A549 (cell line): ENCODE data around the gene PTPN1. TPM values are rescaled to one million over a fixed set of nuclear protein-coding genes. Genes with fewer than 3 reads are reported as not detected.

Experiments used
- ATAC-seq, 2 experiments: fragments of 200-7000 bp in 1 of 2; fragments of >200 bp in 1 of 2; cut with Nextera tagmentation in 1 of 2; cut with Tn5 transposase in 1 of 2; 3 replicates each; pipeline versions ENCODE4 v1.8.0 to v1.9.1; 2018 to 2020; ENCODE audit warnings: mild to moderate bottlenecking in 1 of 2, moderate library complexity in 1 of 2
- CTCF ChIA-PET: fragments of 300-600 bp; sonication (Branson Sonifier 250); formaldehyde crosslinking; extraction: SDS; loops from one replicate; lab custom pipeline; 2021; ENCODE audit warnings: antibody characterized with exemption, inconsistent platforms; lab: Yijun Ruan, JAX
- POLR2A ChIA-PET: fragments of 350-600 bp; formaldehyde crosslinking; extraction: SDS; loops from one replicate; lab custom pipeline; 2021; ENCODE audit warnings: antibody characterized with exemption, inconsistent platforms; lab: Yijun Ruan, JAX
- DNase-seq, 2 experiments: peaks; one replicate each; pipeline versions ENCODE4 v3.0.0 to v3.0.0-alpha.2; 2011 to 2016; ENCODE audit warnings: low read depth in 1 of 2, low spot score in 1 of 2
- FAIRE-seq: peaks from 2 replicates; lab custom pipeline; 2011; peaks lifted over from hg19 to GRCh38; lab: Jason Lieb, UNC
- H3K27ac ChIP-seq, 2 experiments: fragments of >200 bp; sonication (Bioruptor Twin); formaldehyde crosslinking; 3 replicates each; pipeline ENCODE4 v1.5.1; 2016 to 2017
- H3K4me1 ChIP-seq: fragments of >200 bp; sonication (Bioruptor Twin); formaldehyde crosslinking; 3 replicates; pipeline ENCODE4 v1.6.1; 2016
- H3K4me2 ChIP-seq: fragments of >200 bp; sonication (Bioruptor Twin); formaldehyde crosslinking; 3 replicates; pipeline ENCODE4 v1.6.1; 2016
- H3K4me3 ChIP-seq: fragments of >200 bp; sonication (Bioruptor Twin); formaldehyde crosslinking; 3 replicates; pipeline ENCODE4 v1.5.1; 2016
- H3K9me3 ChIP-seq: fragments of >200 bp; sonication (Bioruptor Twin); formaldehyde crosslinking; 3 replicates; pipeline ENCODE4 v1.6.1; 2016
- BHLHE40 ChIP-seq: IDR thresholded peaks from 2 replicates; pipeline ENCODE4 v1.6.1; 2012; ENCODE audit warnings: low read depth, low read length, inconsistent platforms
- CEBPB ChIP-seq, 2 experiments: fragments of >200 bp in 1 of 2; sonication (Bioruptor Twin) in 1 of 2; formaldehyde crosslinking in 1 of 2; IDR thresholded peaks; 2 replicates each; pipeline ENCODE4 v1.6.1; 2012 to 2016
- CHD2 ChIP-seq: fragments of 150-350 bp; IDR thresholded peaks from 2 replicates; pipeline ENCODE4 v1.6.1; 2014; ENCODE audit warnings: low read length; ENCODE audit not compliant: partially characterized antibody
- CHD4 ChIP-seq: fragments of 200-600 bp; sonication (generic); IDR thresholded peaks from 2 replicates; pipeline ENCODE4 v1.6.1; 2016; ENCODE audit warnings: antibody characterized with exemption, mild to moderate bottlenecking, borderline replicate concordance
- EHMT2 ChIP-seq: fragments of 200-600 bp; sonication (generic); IDR thresholded peaks from 2 replicates; pipeline ENCODE4 v1.6.1; 2016; ENCODE audit warnings: antibody characterized with exemption, low read depth, mild to moderate bottlenecking, moderate library complexity
- EP300 ChIP-seq, 2 experiments: fragments of >200 bp; sonication (Bioruptor Twin); formaldehyde crosslinking; IDR thresholded peaks; 2 replicates in 1 of 2; 3 replicates in 1 of 2; pipeline ENCODE4 v1.6.1; 2016 to 2017
- ESRRA ChIP-seq: fragments of 150-350 bp; IDR thresholded peaks from 2 replicates; pipeline ENCODE4 v1.6.1; 2014; ENCODE audit warnings: mild to moderate bottlenecking, low read length, borderline replicate concordance
- FOXS1 ChIP-seq: fragments of 250-450 bp; sonication (Bioruptor Pico); IDR thresholded peaks from 2 replicates; pipeline ENCODE4 v1.5.0; 2020; ENCODE audit warnings: mild to moderate bottlenecking, moderate library complexity
- JUN ChIP-seq, 2 experiments: fragments of >200 bp; sonication (Bioruptor Twin); formaldehyde crosslinking; IDR thresholded peaks; 2 replicates in 1 of 2; 3 replicates in 1 of 2; pipeline ENCODE4 v1.6.1; 2016 to 2017
- KDM5A ChIP-seq: fragments of 200-600 bp; sonication (generic); IDR thresholded peaks from 2 replicates; pipeline ENCODE4 v1.6.1; 2016; ENCODE audit warnings: antibody characterized with exemption, mild to moderate bottlenecking
- MAFK ChIP-seq: fragments of 450-650 bp; IDR thresholded peaks from 2 replicates; pipeline ENCODE4 v1.6.1; 2014; ENCODE audit not compliant: partially characterized antibody
- MYC ChIP-seq: IDR thresholded peaks from 2 replicates; pipeline ENCODE4 v1.6.1; 2012; ENCODE audit warnings: mild to moderate bottlenecking, inconsistent platforms, low read length, improper control_type of control experiment, borderline replicate concordance
- PHF8 ChIP-seq: fragments of 200-600 bp; sonication (generic); IDR thresholded peaks from 2 replicates; pipeline ENCODE4 v1.6.1; 2016; ENCODE audit warnings: low read depth, mild to moderate bottlenecking, antibody characterized with exemption, moderate library complexity, borderline replicate concordance
- RFX5 ChIP-seq: fragments of 450-650 bp; IDR thresholded peaks from 2 replicates; pipeline ENCODE4 v1.7.1; 2014; ENCODE audit warnings: antibody characterized with exemption, mild to moderate bottlenecking, moderate library complexity
- ZNF302 ChIP-seq: fragments of 250-450 bp; sonication (Bioruptor Pico); IDR thresholded peaks from 2 replicates; pipeline ENCODE4 v1.9.0; 2021; ENCODE audit warnings: inconsistent platforms, mild to moderate bottlenecking, moderate library complexity
- WGBS: methylation state at CpG from one replicate; pipeline ENCODE4 v1.1.6; 2017; ENCODE audit errors: missing lambda C conversion rate; 5-methylcytosine and 5-hydroxymethylcytosine counted together
- polyA plus RNA-seq, 4 experiments: library from polyadenylated mRNA; depleted of rRNA in 3 of 4; stranded (reverse); fragments of >200 nt; fragmentation: RNase III in 1 of 4; extraction: RNeasy Plus Mini Kit Qiagen cat#74134 plus additional on column Dnase treatment in 1 of 4; gene quantifications; 2 replicates in 3 of 4; 3 replicates in 1 of 4; pipeline ENCODE4 v1.2.3, GENCODE V29; 2011 to 2017
- TF ChIP-seq, protein P1 (sequence below): fragments of 200-600 bp; sonication (generic); IDR thresholded peaks from 2 replicates; pipeline ENCODE4 v1.6.1; 2016; ENCODE audit warnings: antibody characterized with exemption, mild to moderate bottlenecking, moderate library complexity
- TF ChIP-seq, protein P2 (sequence below): fragments of 250-450 bp; sonication (Bioruptor Pico); IDR thresholded peaks from 2 replicates; pipeline ENCODE4 v1.5.0; 2020; ENCODE audit warnings: low read depth, mild to moderate bottlenecking, moderate library complexity
- TF ChIP-seq, protein P3 (sequence below): fragments of >200 bp; sonication (Bioruptor Twin); formaldehyde crosslinking; IDR thresholded peaks from 3 replicates; pipeline ENCODE4 v1.6.1; 2016
- TF ChIP-seq, protein P4 (sequence below): IDR thresholded peaks from 2 replicates; pipeline ENCODE4 v1.6.1; 2012; ENCODE audit warnings: low read depth, borderline replicate concordance
- TF ChIP-seq, protein P5 (sequence below): IDR thresholded peaks from 2 replicates; pipeline ENCODE4 v1.6.1; 2012

Gene PTPN1
- polyA plus RNA-seq, 2 of the 4 experiments (the other 2 are of a cell fraction), result 23.2 to 24.3 TPM

DNA sequence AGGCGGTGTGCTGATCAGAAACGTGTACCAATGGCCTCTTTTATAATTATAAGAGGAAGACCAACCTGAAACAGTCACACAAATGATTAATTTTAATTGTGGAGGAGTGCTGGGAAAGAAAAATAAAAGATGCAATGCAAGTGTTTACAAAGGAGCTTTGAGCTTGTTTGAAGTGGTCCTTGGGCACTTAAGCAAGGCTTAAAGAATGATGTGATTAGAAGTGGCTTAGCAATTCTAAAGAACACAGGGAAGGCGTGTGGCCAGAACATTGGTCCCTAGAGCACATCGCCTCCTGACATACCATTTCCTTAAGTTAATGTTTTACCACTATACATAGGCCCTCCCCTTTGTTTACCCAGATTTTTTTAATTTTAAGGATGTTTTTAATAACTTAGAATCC lies 26.1 kb downstream of the PTPN1 start:
- ATAC-seq (no peak), FAIRE-seq (no peak), DNase-seq (no peak)
- no peak overlapping the region for H3K4me2 ChIP-seq
- H3K4me1 ChIP-seq, result peaks cover 31% of the 10 kb centered on the region
- no peak for TF ChIP-seq EHMT2
- TF ChIP-seq CHD4, result no peak
- TF ChIP-seq, protein P1, sequence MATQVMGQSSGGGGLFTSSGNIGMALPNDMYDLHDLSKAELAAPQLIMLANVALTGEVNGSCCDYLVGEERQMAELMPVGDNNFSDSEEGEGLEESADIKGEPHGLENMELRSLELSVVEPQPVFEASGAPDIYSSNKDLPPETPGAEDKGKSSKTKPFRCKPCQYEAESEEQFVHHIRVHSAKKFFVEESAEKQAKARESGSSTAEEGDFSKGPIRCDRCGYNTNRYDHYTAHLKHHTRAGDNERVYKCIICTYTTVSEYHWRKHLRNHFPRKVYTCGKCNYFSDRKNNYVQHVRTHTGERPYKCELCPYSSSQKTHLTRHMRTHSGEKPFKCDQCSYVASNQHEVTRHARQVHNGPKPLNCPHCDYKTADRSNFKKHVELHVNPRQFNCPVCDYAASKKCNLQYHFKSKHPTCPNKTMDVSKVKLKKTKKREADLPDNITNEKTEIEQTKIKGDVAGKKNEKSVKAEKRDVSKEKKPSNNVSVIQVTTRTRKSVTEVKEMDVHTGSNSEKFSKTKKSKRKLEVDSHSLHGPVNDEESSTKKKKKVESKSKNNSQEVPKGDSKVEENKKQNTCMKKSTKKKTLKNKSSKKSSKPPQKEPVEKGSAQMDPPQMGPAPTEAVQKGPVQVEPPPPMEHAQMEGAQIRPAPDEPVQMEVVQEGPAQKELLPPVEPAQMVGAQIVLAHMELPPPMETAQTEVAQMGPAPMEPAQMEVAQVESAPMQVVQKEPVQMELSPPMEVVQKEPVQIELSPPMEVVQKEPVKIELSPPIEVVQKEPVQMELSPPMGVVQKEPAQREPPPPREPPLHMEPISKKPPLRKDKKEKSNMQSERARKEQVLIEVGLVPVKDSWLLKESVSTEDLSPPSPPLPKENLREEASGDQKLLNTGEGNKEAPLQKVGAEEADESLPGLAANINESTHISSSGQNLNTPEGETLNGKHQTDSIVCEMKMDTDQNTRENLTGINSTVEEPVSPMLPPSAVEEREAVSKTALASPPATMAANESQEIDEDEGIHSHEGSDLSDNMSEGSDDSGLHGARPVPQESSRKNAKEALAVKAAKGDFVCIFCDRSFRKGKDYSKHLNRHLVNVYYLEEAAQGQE, result no peak
- TF ChIP-seq EP300 (IDR thresholded peaks at IDR 0.05), result no peak
- no peak for TF ChIP-seq CHD2
- no peak for TF ChIP-seq CEBPB (IDR thresholded peaks at IDR 0.05)
- no peak for TF ChIP-seq ZNF302 (CRISPR knock-in tag)
- no peak for TF ChIP-seq ESRRA
- TF ChIP-seq, protein P2, sequence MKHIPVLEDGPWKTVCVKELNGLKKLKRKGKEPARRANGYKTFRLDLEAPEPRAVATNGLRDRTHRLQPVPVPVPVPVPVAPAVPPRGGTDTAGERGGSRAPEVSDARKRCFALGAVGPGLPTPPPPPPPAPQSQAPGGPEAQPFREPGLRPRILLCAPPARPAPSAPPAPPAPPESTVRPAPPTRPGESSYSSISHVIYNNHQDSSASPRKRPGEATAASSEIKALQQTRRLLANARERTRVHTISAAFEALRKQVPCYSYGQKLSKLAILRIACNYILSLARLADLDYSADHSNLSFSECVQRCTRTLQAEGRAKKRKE, result no peak
- TF ChIP-seq MAFK, result no peak
- TF ChIP-seq, protein P3, sequence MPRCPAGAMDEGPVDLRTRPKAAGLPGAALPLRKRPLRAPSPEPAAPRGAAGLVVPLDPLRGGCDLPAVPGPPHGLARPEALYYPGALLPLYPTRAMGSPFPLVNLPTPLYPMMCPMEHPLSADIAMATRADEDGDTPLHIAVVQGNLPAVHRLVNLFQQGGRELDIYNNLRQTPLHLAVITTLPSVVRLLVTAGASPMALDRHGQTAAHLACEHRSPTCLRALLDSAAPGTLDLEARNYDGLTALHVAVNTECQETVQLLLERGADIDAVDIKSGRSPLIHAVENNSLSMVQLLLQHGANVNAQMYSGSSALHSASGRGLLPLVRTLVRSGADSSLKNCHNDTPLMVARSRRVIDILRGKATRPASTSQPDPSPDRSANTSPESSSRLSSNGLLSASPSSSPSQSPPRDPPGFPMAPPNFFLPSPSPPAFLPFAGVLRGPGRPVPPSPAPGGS, result no peak
- no peak for TF ChIP-seq FOXS1
- TF ChIP-seq, protein P4, sequence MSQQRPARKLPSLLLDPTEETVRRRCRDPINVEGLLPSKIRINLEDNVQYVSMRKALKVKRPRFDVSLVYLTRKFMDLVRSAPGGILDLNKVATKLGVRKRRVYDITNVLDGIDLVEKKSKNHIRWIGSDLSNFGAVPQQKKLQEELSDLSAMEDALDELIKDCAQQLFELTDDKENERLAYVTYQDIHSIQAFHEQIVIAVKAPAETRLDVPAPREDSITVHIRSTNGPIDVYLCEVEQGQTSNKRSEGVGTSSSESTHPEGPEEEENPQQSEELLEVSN, result no peak
- no peak for TF ChIP-seq JUN (IDR thresholded peaks at IDR 0.05)
- no peak for TF ChIP-seq KDM5A
- TF ChIP-seq RFX5, result no peak
- no peak for TF ChIP-seq PHF8
- no peak for TF ChIP-seq MYC
- TF ChIP-seq BHLHE40, result no peak
- TF ChIP-seq, protein P5, sequence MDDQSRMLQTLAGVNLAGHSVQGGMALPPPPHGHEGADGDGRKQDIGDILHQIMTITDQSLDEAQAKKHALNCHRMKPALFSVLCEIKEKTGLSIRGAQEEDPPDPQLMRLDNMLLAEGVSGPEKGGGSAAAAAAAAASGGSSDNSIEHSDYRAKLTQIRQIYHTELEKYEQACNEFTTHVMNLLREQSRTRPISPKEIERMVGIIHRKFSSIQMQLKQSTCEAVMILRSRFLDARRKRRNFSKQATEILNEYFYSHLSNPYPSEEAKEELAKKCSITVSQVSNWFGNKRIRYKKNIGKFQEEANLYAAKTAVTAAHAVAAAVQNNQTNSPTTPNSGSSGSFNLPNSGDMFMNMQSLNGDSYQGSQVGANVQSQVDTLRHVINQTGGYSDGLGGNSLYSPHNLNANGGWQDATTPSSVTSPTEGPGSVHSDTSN, result no peak
- ChIA-PET POLR2A (no interaction called here), CTCF (interaction anchor here (0.6 to 1.4 kb wide), 4 partner anchors 9 to 40 kb away, joined by 3 to 5 read pairs (median 4); no protein-coding TSS in a partner anchor)
- H3K27ac ChIP-seq, result no peak overlapping the region
- H3K4me3 ChIP-seq, result no peak overlapping the region
- no peaks in the 10 kb centered on the region for H3K9me3 ChIP-seq
- WGBS, result 77% methylated on average over 4 of the region's 4 CpGs
